Activated CD4-positive, alpha-beta T cell treated with anti-CD3 and anti-CD28 coated beads, Interleukin-2, amount 50 U/mL, for 4 hours (primary cell): Measurements from ENCODE around the gene CLECL1.

Source experiments
- DNase-seq, 2 experiments: peaks; one replicate each; pipeline ENCODE4 v3.0.0-alpha.2; 2020

Gene CLECL1

GRCh38 chr12:9732921-9733461 lies at the start of gene CLECL1:
Gene CLECL1 (minus strand): TSS chr12:9733097.
- DNase-seq = no peak

- no peak for DNase-seq
Observed at GRCh38 chr12:9781360-9781759, 48.5 kb upstream of the CLECL1 start.

- DNase-seq = no peak
Observed at GRCh38 chr12:9779209-9779608, 46.3 kb upstream of the CLECL1 start.

- DNase-seq = no peak
Observed at GRCh38 chr12:9776781-9777180, 43.9 kb upstream of the CLECL1 start.

- DNase-seq = no peak
Observed at GRCh38 chr12:9773216-9773877, 40.5 kb upstream of the CLECL1 start.

GRCh38 chr12:9763025-9763424 lies 30.1 kb upstream of the CLECL1 start:
- DNase-seq = no peak

GRCh38 chr12:9762369-9762768 lies 29.5 kb upstream of the CLECL1 start:
- no peak for DNase-seq

- no peak for DNase-seq
Observed at GRCh38 chr12:9761419-9761781, 28.5 kb upstream of the CLECL1 start.

- DNase-seq = peak; percentile 78 to 80
Observed at GRCh38 chr12:9760699-9761418, 28.0 kb upstream of the CLECL1 start, which contains the start of gene CD69. Gene CD69 (minus strand): TSS chr12:9760901. CDS start chr12:9760820, 81 bp downstream.

GRCh38 chr12:9760120-9760519 lies 27.2 kb upstream of the CLECL1 start:
- DNase-seq = no peak

GRCh38 chr12:9759694-9760093 lies 26.8 kb upstream of the CLECL1 start:
- DNase-seq = no peak

GRCh38 chr12:9758119-9758518 lies 25.2 kb upstream of the CLECL1 start:
- DNase-seq = no peak

GRCh38 chr12:9757433-9758025 lies 24.6 kb upstream of the CLECL1 start:
- DNase-seq = no peak

- DNase-seq = peak in 1 of 2 experiments; percentile 32
Observed at GRCh38 chr12:9756706-9757105, 23.8 kb upstream of the CLECL1 start.

GRCh38 chr12:9756170-9756569 lies 23.3 kb upstream of the CLECL1 start:
- no peak for DNase-seq

GRCh38 chr12:9755567-9755966 lies 22.7 kb upstream of the CLECL1 start:
- no peak for DNase-seq

GRCh38 chr12:9755035-9755434 lies 22.1 kb upstream of the CLECL1 start:
- DNase-seq = no peak

GRCh38 chr12:9754099-9754927 lies 21.4 kb upstream of the CLECL1 start:
- no peak for DNase-seq

- DNase-seq = no peak
Observed at GRCh38 chr12:9753498-9753897, 20.6 kb upstream of the CLECL1 start.

GRCh38 chr12:9753073-9753472 lies 20.2 kb upstream of the CLECL1 start:
- no peak for DNase-seq

GRCh38 chr12:9752145-9752933 lies 19.4 kb upstream of the CLECL1 start:
- no peak for DNase-seq
